Ishikawa (cell line): ENCODE measurements around the gene NOL9.

Source experiments
- CREB1 ChIP-seq: IDR thresholded peaks from 2 replicates; pipeline ENCODE4 v1.6.1; 2012; ENCODE audit warnings: low read depth
- EGR1 ChIP-seq: IDR thresholded peaks from 2 replicates; pipeline ENCODE4 v1.6.1; 2012
- EP300 ChIP-seq: IDR thresholded peaks from 2 replicates; pipeline ENCODE4 v1.6.1; 2012; ENCODE audit warnings: borderline replicate concordance
- FOXM1 ChIP-seq: IDR thresholded peaks from 2 replicates; pipeline ENCODE4 v1.6.1; 2012; ENCODE audit warnings: low read depth, borderline replicate concordance
- NFIC ChIP-seq: IDR thresholded peaks from 2 replicates; pipeline ENCODE4 v1.6.1; 2012
- RAD21 ChIP-seq: IDR thresholded peaks from 2 replicates; pipeline ENCODE4 v1.6.1; 2012; ENCODE audit warnings: low read depth
- TAF1 ChIP-seq: IDR thresholded peaks from 2 replicates; pipeline ENCODE4 v1.6.1; 2012; ENCODE audit warnings: low read depth, mild to moderate bottlenecking
- TCF12 ChIP-seq: IDR thresholded peaks from 2 replicates; pipeline ENCODE4 v1.6.1; 2012; ENCODE audit warnings: low read depth
- TEAD4 ChIP-seq: IDR thresholded peaks from 2 replicates; pipeline ENCODE4 v1.6.1; 2012
- YY1 ChIP-seq: IDR thresholded peaks from 2 replicates; pipeline ENCODE4 v1.6.1; 2012; ENCODE audit warnings: low read depth
- ZBTB7A ChIP-seq: IDR thresholded peaks from 2 replicates; pipeline ENCODE4 v1.6.1; 2012; ENCODE audit warnings: low read depth
- TF ChIP-seq, protein P1 (sequence below): IDR thresholded peaks from 2 replicates; pipeline ENCODE4 v1.6.1; 2012; ENCODE audit warnings: low read depth, mild to moderate bottlenecking
- TF ChIP-seq, protein P2 (sequence below): IDR thresholded peaks from 2 replicates; pipeline ENCODE4 v1.6.1; 2012
- TF ChIP-seq, protein P3 (sequence below): IDR thresholded peaks from 2 replicates; pipeline ENCODE4 v1.6.1; 2012

The NOL9 gene

DNA sequence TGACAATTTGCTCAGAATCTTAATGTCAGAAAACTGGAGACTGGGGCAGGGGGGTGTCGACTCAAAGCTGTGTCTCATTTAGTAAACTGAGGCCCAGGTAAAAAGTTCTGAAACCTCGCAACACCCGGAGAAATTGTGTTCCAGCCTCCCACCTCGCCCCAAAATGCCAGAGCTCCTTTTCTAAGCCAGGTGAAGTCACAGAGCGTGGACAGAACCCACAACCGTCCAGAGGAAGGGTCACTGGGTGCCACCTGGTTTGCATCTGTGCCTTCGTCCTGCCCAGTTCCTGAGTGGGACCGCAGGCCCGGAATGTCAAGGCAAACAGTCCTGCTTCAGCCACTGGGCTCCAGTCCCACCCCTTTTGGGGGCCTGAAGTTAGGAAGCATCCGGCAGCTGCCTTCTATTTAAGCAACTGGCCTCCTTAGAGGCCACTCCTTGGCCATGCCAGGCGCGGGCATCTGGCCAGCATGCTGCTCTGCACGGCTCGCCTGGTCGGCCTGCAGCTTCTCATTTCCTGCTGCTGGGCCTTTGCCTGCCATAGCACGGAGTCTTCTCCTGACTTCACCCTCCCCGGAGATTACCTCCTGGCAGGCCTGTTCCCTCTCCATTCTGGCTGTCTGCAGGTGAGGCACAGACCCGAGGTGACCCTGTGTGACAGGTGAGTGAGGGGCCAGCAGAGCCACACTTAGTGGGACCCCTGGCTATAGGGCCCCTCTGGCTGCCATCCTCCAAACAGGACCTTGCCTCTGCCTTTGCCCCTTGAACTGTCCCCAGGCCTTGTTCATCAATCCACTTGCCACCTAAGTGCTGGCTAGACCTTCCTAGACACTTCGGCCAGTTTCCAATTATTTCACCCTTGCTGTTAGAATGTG, 830 bp upstream of the NOL9 start, which contains the start of gene TAS1R1:
TAS1R1 (plus strand) TSS at position 401 of the 872 bp plus-strand sequence; CDS start at position 468, 67 bp downstream.
- TF ChIP-seq RAD21 (no peak), TEAD4 (no peak), FOXM1 (no peak), TAF1 (no peak)
- TF ChIP-seq, protein P1, sequence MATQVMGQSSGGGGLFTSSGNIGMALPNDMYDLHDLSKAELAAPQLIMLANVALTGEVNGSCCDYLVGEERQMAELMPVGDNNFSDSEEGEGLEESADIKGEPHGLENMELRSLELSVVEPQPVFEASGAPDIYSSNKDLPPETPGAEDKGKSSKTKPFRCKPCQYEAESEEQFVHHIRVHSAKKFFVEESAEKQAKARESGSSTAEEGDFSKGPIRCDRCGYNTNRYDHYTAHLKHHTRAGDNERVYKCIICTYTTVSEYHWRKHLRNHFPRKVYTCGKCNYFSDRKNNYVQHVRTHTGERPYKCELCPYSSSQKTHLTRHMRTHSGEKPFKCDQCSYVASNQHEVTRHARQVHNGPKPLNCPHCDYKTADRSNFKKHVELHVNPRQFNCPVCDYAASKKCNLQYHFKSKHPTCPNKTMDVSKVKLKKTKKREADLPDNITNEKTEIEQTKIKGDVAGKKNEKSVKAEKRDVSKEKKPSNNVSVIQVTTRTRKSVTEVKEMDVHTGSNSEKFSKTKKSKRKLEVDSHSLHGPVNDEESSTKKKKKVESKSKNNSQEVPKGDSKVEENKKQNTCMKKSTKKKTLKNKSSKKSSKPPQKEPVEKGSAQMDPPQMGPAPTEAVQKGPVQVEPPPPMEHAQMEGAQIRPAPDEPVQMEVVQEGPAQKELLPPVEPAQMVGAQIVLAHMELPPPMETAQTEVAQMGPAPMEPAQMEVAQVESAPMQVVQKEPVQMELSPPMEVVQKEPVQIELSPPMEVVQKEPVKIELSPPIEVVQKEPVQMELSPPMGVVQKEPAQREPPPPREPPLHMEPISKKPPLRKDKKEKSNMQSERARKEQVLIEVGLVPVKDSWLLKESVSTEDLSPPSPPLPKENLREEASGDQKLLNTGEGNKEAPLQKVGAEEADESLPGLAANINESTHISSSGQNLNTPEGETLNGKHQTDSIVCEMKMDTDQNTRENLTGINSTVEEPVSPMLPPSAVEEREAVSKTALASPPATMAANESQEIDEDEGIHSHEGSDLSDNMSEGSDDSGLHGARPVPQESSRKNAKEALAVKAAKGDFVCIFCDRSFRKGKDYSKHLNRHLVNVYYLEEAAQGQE = no peak
- TF ChIP-seq, protein P2, sequence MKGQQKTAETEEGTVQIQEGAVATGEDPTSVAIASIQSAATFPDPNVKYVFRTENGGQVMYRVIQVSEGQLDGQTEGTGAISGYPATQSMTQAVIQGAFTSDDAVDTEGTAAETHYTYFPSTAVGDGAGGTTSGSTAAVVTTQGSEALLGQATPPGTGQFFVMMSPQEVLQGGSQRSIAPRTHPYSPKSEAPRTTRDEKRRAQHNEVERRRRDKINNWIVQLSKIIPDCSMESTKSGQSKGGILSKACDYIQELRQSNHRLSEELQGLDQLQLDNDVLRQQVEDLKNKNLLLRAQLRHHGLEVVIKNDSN = no peak

DNA sequence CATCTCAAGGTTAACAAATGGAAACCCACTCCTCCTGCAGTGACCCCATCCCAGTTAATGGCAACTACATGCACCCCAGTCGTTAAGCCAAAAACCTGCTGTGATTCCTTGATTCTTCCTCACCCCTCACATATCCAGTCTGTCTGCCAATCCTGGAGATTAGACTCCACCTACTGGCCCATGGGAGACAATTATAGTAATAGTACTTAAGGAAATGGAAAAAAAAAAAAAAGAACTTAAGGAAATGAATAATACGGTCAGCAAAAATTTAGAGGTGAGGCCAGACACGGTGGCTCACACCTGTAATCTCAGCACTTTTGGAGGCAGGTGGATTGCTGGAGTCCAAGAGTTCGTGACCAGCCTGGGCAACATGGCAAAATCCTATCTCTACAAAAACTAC, 7.0 kb downstream of the NOL9 start:
- TF ChIP-seq, protein P1 = no peak
- TF ChIP-seq TAF1 (no peak), EP300 (no peak), RAD21 (no peak), NFIC (no peak), CREB1 (no peak), EGR1 (no peak), TCF12 (no peak), YY1 (no peak), TEAD4 (no peak), ZBTB7A (no peak)
- TF ChIP-seq, protein P3, sequence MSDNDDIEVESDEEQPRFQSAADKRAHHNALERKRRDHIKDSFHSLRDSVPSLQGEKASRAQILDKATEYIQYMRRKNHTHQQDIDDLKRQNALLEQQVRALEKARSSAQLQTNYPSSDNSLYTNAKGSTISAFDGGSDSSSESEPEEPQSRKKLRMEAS = no peak
- TF ChIP-seq, protein P2 = no peak

DNA sequence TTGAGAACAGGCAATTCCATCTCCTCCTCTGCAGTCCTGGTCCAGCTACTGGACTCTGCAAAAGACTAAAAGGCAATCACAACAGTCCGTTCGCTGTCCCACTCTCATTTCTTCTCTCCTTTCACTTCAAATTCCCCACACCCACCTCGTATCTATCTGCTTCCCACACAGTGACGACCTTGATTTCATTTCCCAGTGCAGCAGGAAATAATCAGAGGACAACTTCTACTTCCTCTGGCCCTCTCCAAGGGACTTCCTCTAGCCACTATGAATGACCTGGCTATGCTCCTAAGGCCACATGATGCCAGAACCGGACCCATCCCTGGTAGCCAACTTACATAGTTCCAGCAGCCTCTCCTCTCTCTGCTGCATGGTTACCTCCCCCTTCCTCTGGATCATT, 8.0 kb downstream of the NOL9 start:
- no peak for TF ChIP-seq RAD21
- TF ChIP-seq TCF12 = no peak
- TF ChIP-seq EGR1 = no peak
- TF ChIP-seq YY1 = no peak
- no peak for TF ChIP-seq ZBTB7A
- TF ChIP-seq, protein P1 = no peak
- TF ChIP-seq EP300 = no peak

DNA sequence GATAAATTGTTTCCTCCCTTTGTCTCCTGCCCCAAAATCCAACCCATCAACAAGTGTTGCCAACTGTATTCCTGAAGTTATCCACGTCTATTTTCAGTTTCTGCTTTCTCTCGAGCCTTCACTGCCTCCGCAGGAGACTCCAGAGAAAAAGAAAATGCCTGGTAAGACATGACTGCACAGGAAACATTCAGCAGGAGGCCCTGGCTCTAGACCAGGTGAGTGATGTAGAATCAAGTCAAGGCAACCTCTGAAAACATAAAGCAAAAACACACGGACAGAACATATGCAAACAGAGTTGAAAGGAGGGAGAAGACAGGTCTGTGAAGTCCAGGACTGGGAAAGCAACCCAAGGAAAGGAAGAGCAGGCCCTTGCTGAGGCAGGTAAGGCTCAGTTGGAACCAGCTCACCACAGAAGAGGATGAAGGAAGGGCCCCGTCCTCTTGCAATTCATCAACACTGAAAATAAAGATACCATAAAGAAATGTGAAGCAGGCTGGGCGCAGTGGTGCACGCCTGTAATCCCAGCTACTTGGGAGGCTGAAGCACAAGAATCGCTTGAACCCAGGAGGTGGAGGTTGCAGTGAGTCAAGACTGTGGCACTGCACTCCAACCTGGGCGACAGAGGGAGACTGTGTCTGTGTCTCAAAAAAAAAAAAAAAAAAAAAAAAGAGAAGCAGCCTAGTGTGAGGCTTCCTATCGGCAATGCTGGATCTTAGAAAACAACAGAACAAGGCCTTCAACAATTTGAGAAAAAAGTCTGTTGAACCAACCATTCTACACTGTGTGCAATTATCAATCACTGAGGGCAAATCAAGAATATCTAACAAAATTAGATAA, 8.8 kb downstream of the NOL9 start:
- TF ChIP-seq, protein P2 = no peak
